ENCODE results near the gene DYNC1H1.

DNA sequence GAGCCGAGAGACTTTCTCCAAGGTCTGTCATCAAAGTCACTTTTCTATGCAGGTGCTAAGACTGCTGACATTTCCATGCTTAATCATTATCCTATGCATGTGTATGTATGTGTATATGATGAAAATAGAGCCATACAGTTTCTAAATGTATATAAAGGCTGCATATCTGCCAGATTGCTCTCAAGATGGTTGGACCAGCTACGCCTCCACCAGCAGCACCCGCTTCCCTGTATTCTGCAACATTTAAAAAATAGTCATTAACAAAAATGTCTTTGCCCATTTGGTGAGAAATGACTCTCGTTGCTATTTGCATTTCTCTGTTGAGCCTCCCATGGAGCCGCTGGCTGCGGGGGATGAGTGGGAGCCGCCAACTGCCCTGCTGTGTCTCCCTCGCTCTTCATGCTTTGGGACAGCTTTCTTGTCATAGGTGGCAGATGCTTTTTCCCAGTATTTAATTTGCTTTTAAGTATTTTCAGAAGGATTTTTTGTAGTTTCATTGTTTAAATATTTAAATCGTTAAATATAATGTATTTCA is 54.7 kb downstream of the DYNC1H1 start:
- TF ChIP-seq, protein P1, sequence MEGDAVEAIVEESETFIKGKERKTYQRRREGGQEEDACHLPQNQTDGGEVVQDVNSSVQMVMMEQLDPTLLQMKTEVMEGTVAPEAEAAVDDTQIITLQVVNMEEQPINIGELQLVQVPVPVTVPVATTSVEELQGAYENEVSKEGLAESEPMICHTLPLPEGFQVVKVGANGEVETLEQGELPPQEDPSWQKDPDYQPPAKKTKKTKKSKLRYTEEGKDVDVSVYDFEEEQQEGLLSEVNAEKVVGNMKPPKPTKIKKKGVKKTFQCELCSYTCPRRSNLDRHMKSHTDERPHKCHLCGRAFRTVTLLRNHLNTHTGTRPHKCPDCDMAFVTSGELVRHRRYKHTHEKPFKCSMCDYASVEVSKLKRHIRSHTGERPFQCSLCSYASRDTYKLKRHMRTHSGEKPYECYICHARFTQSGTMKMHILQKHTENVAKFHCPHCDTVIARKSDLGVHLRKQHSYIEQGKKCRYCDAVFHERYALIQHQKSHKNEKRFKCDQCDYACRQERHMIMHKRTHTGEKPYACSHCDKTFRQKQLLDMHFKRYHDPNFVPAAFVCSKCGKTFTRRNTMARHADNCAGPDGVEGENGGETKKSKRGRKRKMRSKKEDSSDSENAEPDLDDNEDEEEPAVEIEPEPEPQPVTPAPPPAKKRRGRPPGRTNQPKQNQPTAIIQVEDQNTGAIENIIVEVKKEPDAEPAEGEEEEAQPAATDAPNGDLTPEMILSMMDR (IDR thresholded peaks at IDR 0.05), result no peak
- TF ChIP-seq EP300 (IDR thresholded peaks at IDR 0.05) (no peak), POLR2A (IDR thresholded peaks at IDR 0.05; ENCODE audit: low read depth) (no peak)

All from esophagus muscularis mucosa (tissue), 4 donors.